D721Med (cell line): ENCODE data around the gene SIRPB1.

ENCODE experiments used
- DNase-seq: peaks from one replicate; pipeline ENCODE4 v3.0.0; 2011; ENCODE audit warnings: low spot score; ENCODE audit not compliant: insufficient read length
- FAIRE-seq: peaks from 2 replicates; lab custom pipeline; 2011; peaks lifted over from hg19 to GRCh38; lab: Jason Lieb, UNC
- CTCF ChIP-seq: IDR thresholded peaks from 2 replicates; pipeline ENCODE4 v1.5.1; 2012; ENCODE audit warnings: mild to moderate bottlenecking, control low read depth; ENCODE audit not compliant: insufficient read depth; ENCODE audit errors: missing control alignments

Gene SIRPB1

GRCh38 chr20:1637226-1637625, 17.4 kb upstream of the SIRPB1 start:
- DNase-seq (no peak), FAIRE-seq (no peak)
- TF ChIP-seq CTCF, result no peak

GRCh38 chr20:1636621-1637020, 16.8 kb upstream of the SIRPB1 start:
- no peak for TF ChIP-seq CTCF
- FAIRE-seq, result no peak
- no peak for DNase-seq

GRCh38 chr20:1635291-1635979, 15.6 kb upstream of the SIRPB1 start:
- FAIRE-seq (no peak), DNase-seq (no peak)

GRCh38 chr20:1633535-1633934, 13.7 kb upstream of the SIRPB1 start:
- FAIRE-seq, result no peak

More at GRCh38 chr20:1635291-1635979, 15.6 kb upstream of the SIRPB1 start:
- no peak for TF ChIP-seq CTCF

GRCh38 chr20:1632178-1632577, 12.4 kb upstream of the SIRPB1 start:
- DNase-seq (no peak), FAIRE-seq (no peak)
- TF ChIP-seq CTCF, result no peak

More at GRCh38 chr20:1633535-1633934, 13.7 kb upstream of the SIRPB1 start:
- TF ChIP-seq CTCF, result no peak
- DNase-seq, result no peak

- no peak for TF ChIP-seq CTCF
- no peak for FAIRE-seq
- DNase-seq, result no peak
These were observed 11.7 kb upstream of the SIRPB1 start for GRCh38 chr20:1631309-1632151.
